ENCODE results near the gene ACSL3. TPM values are rescaled to one million over a fixed set of nuclear protein-coding genes. Genes with fewer than 3 reads are reported as not detected.

Gene ACSL3
- polyA plus RNA-seq, 1 donor from 2014 or later = 119 TPM

DNA sequence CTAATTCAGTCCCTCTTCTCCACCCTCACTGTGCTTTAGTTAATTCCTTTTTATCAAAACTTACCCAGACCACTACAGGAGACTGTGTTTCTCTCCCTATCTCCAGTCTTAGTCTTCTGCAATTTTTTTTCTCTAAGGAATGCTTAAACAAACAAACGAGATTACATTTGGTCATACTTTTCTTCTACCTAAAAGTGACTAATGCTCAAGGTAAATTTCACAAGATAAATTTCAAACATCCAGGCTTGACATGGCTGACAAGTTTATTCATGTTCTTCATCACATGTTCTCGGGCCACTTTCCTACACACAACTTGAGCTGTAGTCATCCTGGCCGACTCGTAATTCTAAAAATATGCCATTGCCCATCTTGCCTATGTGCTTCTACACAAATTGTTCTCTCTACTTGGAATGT, 23.2 kb upstream of the ACSL3 start:
- Histone ChIP-seq H3F3A (ENCODE audit: insufficient read depth, low read length, poor library complexity, severe bottlenecking) (no peaks in the 10 kb centered on the region), H3K27ac (ENCODE audit: low read length) (no peak overlapping the region), H3K27me3 (ENCODE audit: insufficient read depth, low read depth, low read length) (no peaks in the 10 kb centered on the region), H3K36me3 (ENCODE audit: insufficient read depth, low read length) (no peaks in the 10 kb centered on the region), H4K20me1 (ENCODE audit: insufficient read depth) (no peaks in the 10 kb centered on the region), H3K4me3 (ENCODE audit: low read length) (no peak overlapping the region), H3K9me3 (ENCODE audit: low read length) (no peaks in the 10 kb centered on the region), H2AFZ (ENCODE audit: low read depth, low read length) (no peak overlapping the region), H3K4me2 (ENCODE audit: low read length) (no peak overlapping the region), H3K79me2 (replicated peaks; ENCODE audit: insufficient read depth, low read length) (no peaks in the 10 kb centered on the region), H3K9me2 (ENCODE audit: insufficient read depth, low read length) (no peaks in the 10 kb centered on the region), H3K9ac (ENCODE audit: low read length) (no peak overlapping the region)
- TF ChIP-seq MXI1 (conservative IDR thresholded peaks at IDR 0.05; ENCODE audit: poor library complexity, severe bottlenecking) = no peak
- no peak for TF ChIP-seq EP300 (conservative IDR thresholded peaks at IDR 0.05; ENCODE audit: poor library complexity, severe bottlenecking)
- TF ChIP-seq TAF1 (IDR thresholded peaks at IDR 0.05; ENCODE audit: low read depth) = no peak
- no peak for TF ChIP-seq EZH2 (IDR thresholded peaks at IDR 0.05; ENCODE audit: borderline replicate concordance, insufficient read depth, low read length, poor library complexity, severe bottlenecking)
- TF ChIP-seq, protein P1, sequence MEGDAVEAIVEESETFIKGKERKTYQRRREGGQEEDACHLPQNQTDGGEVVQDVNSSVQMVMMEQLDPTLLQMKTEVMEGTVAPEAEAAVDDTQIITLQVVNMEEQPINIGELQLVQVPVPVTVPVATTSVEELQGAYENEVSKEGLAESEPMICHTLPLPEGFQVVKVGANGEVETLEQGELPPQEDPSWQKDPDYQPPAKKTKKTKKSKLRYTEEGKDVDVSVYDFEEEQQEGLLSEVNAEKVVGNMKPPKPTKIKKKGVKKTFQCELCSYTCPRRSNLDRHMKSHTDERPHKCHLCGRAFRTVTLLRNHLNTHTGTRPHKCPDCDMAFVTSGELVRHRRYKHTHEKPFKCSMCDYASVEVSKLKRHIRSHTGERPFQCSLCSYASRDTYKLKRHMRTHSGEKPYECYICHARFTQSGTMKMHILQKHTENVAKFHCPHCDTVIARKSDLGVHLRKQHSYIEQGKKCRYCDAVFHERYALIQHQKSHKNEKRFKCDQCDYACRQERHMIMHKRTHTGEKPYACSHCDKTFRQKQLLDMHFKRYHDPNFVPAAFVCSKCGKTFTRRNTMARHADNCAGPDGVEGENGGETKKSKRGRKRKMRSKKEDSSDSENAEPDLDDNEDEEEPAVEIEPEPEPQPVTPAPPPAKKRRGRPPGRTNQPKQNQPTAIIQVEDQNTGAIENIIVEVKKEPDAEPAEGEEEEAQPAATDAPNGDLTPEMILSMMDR (IDR thresholded peaks at IDR 0.05; ENCODE audit: poor library complexity, severe bottlenecking) = no peak
- no peak for TF ChIP-seq POLR2AphosphoS5 (IDR thresholded peaks at IDR 0.05)
- TF ChIP-seq, protein P2, sequence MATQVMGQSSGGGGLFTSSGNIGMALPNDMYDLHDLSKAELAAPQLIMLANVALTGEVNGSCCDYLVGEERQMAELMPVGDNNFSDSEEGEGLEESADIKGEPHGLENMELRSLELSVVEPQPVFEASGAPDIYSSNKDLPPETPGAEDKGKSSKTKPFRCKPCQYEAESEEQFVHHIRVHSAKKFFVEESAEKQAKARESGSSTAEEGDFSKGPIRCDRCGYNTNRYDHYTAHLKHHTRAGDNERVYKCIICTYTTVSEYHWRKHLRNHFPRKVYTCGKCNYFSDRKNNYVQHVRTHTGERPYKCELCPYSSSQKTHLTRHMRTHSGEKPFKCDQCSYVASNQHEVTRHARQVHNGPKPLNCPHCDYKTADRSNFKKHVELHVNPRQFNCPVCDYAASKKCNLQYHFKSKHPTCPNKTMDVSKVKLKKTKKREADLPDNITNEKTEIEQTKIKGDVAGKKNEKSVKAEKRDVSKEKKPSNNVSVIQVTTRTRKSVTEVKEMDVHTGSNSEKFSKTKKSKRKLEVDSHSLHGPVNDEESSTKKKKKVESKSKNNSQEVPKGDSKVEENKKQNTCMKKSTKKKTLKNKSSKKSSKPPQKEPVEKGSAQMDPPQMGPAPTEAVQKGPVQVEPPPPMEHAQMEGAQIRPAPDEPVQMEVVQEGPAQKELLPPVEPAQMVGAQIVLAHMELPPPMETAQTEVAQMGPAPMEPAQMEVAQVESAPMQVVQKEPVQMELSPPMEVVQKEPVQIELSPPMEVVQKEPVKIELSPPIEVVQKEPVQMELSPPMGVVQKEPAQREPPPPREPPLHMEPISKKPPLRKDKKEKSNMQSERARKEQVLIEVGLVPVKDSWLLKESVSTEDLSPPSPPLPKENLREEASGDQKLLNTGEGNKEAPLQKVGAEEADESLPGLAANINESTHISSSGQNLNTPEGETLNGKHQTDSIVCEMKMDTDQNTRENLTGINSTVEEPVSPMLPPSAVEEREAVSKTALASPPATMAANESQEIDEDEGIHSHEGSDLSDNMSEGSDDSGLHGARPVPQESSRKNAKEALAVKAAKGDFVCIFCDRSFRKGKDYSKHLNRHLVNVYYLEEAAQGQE (IDR thresholded peaks at IDR 0.05; ENCODE audit: borderline replicate concordance) = no peak
- no peak for TF ChIP-seq RAD21 (conservative IDR thresholded peaks at IDR 0.05)
- no peak for TF ChIP-seq SMC3 (conservative IDR thresholded peaks at IDR 0.05; ENCODE audit: poor library complexity)

- no peak overlapping the region for H3K4me2 ChIP-seq (ENCODE audit: low read length)
- no peaks in the 10 kb centered on the region for H3K79me2 ChIP-seq (replicated peaks; ENCODE audit: insufficient read depth, low read length)
- H3K27ac ChIP-seq (ENCODE audit: low read length) = no peak overlapping the region
- no peak for TF ChIP-seq MXI1 (conservative IDR thresholded peaks at IDR 0.05; ENCODE audit: poor library complexity, severe bottlenecking)
- no peak for TF ChIP-seq EZH2 (IDR thresholded peaks at IDR 0.05; ENCODE audit: borderline replicate concordance, insufficient read depth, low read length, poor library complexity, severe bottlenecking)
- no peak for TF ChIP-seq SMC3 (conservative IDR thresholded peaks at IDR 0.05; ENCODE audit: poor library complexity)
- no peak for TF ChIP-seq EP300 (conservative IDR thresholded peaks at IDR 0.05; ENCODE audit: poor library complexity, severe bottlenecking)
- TF ChIP-seq RAD21 (conservative IDR thresholded peaks at IDR 0.05) = no peak
- TF ChIP-seq, protein P2 (IDR thresholded peaks at IDR 0.05; ENCODE audit: borderline replicate concordance) = no peak
- TF ChIP-seq, protein P1 (IDR thresholded peaks at IDR 0.05; ENCODE audit: poor library complexity, severe bottlenecking) = no peak
- TF ChIP-seq POLR2AphosphoS5 (IDR thresholded peaks at IDR 0.05) = no peak
- TF ChIP-seq TAF1 (IDR thresholded peaks at IDR 0.05; ENCODE audit: low read depth) = no peak
- no peaks in the 10 kb centered on the region for H4K20me1 ChIP-seq (ENCODE audit: insufficient read depth)
- H3K9ac ChIP-seq (ENCODE audit: low read length) = no peak overlapping the region
- H3K4me3 ChIP-seq (ENCODE audit: low read length) = no peak overlapping the region
- no peaks in the 10 kb centered on the region for H3F3A ChIP-seq (ENCODE audit: insufficient read depth, low read length, poor library complexity, severe bottlenecking)
- H2AFZ ChIP-seq (ENCODE audit: low read depth, low read length) = no peak overlapping the region
- no peaks in the 10 kb centered on the region for H3K9me2 ChIP-seq (ENCODE audit: insufficient read depth, low read length)
- H3K27me3 ChIP-seq (ENCODE audit: insufficient read depth, low read depth, low read length) = no peaks in the 10 kb centered on the region
- no peaks in the 10 kb centered on the region for H3K36me3 ChIP-seq (ENCODE audit: insufficient read depth, low read length)
- H3K9me3 ChIP-seq (ENCODE audit: low read length) = no peaks in the 10 kb centered on the region
Measured at GRCh38 chr2:222840060-222840802, 20.6 kb upstream of the ACSL3 start.

Data from neural cell (in vitro differentiated cells).